Measurements from ENCODE around the gene KIF22. TPM values are rescaled to one million over a fixed set of nuclear protein-coding genes. Genes with fewer than 3 reads are reported as not detected.

KIF22 gene
- total RNA-seq, 2 donors from 2014 or later = 11.4 to 15.2 TPM

- Histone ChIP-seq H3K36me3 (peaks cover 9% of the 10 kb centered on the region), H3K27me3 (replicated peaks; ENCODE audit: insufficient read depth) (no peaks in the 10 kb centered on the region), H3K9me3 (no peaks in the 10 kb centered on the region), H3K4me1 (ENCODE audit: control insufficient read depth in 1 of 2, low read depth in 2 of 2) (peaks cover 30 to 51% of the 10 kb centered on the region in 2 donors), H3K4me3 (peak overlapping the region; percentile 75), H3K27ac (peak overlapping the region; percentile 87 to 92)
- ATAC-seq (ENCODE audit: insufficient number of reproducible peaks, low FRiP score, low read depth) (no peak), DNase-seq (ENCODE audit: low spot score) (no peak)
- no peak for TF ChIP-seq CTCF (IDR thresholded peaks at IDR 0.05)
These were observed 16.3 kb downstream of the KIF22 start for GRCh38 chr16:29806641-29807425.

- no peak for ATAC-seq (ENCODE audit: insufficient number of reproducible peaks, low FRiP score, low read depth)
- peak overlapping the region; percentile 87 to 92 for H3K27ac ChIP-seq
- H3K9me3 ChIP-seq = no peaks in the 10 kb centered on the region
- TF ChIP-seq CTCF (IDR thresholded peaks at IDR 0.05) = peak; percentile 51
- peaks cover 9% of the 10 kb centered on the region for H3K36me3 ChIP-seq
- H3K27me3 ChIP-seq (replicated peaks; ENCODE audit: insufficient read depth) = no peaks in the 10 kb centered on the region
- peaks cover 35 to 56% of the 10 kb centered on the region in 2 donors for H3K4me1 ChIP-seq (ENCODE audit: control insufficient read depth in 1 of 2, low read depth in 2 of 2)
- peak; percentile 70 for DNase-seq (ENCODE audit: low spot score)
- H3K4me3 ChIP-seq = peak overlapping the region; percentile 75
These were observed 17.1 kb downstream of the KIF22 start for GRCh38 chr16:29807426-29808218.

GRCh38 chr16:29808219-29808900, 17.8 kb downstream of the KIF22 start:
- Histone ChIP-seq H3K4me1 (ENCODE audit: control insufficient read depth in 1 of 2, low read depth in 2 of 2) (peaks cover 42 to 64% of the 10 kb centered on the region in 2 donors), H3K27me3 (replicated peaks; ENCODE audit: insufficient read depth) (no peaks in the 10 kb centered on the region), H3K27ac (peak overlapping the region; percentile 87 to 92), H3K36me3 (peaks cover 9% of the 10 kb centered on the region), H3K9me3 (no peaks in the 10 kb centered on the region), H3K4me3 (peak overlapping the region; percentile 75)
- ATAC-seq (ENCODE audit: insufficient number of reproducible peaks, low FRiP score, low read depth) = no peak
- TF ChIP-seq CTCF (IDR thresholded peaks at IDR 0.05) = no peak
- DNase-seq (ENCODE audit: low spot score) = no peak

- DNase-seq (ENCODE audit: low spot score) (no peak), ATAC-seq (ENCODE audit: insufficient number of reproducible peaks, low FRiP score, low read depth) (no peak)
- peak overlapping the region; percentile 75 for H3K4me3 ChIP-seq
- H3K27me3 ChIP-seq (replicated peaks; ENCODE audit: insufficient read depth) = no peaks in the 10 kb centered on the region
- peak overlapping the region; percentile 92 to 96 for H3K27ac ChIP-seq
- no peak for TF ChIP-seq CTCF (IDR thresholded peaks at IDR 0.05)
- H3K4me1 ChIP-seq (ENCODE audit: control insufficient read depth in 1 of 2, low read depth in 2 of 2) = peaks cover 42 to 67% of the 10 kb centered on the region in 2 donors
- no peaks in the 10 kb centered on the region for H3K9me3 ChIP-seq
- H3K36me3 ChIP-seq = peaks cover 9% of the 10 kb centered on the region
These were observed 18.6 kb downstream of the KIF22 start for GRCh38 chr16:29809031-29809747.
